DOHH2 (cell line): ENCODE results near the gene ZFP62.
A peak's percentile ranks its signal among the peaks of the same experiment; 100 is the strongest.

ENCODE experiments used
- H3F3A ChIP-seq: fragments of 200-600 bp; sonication (generic), shearing (Covaris generic); 2 replicates; pipeline ENCODE4 v1.6.0; 2016; ENCODE audit warnings: antibody characterized with exemption, mild to moderate bottlenecking; ENCODE audit not compliant: control insufficient read depth, insufficient read depth
- H3K27ac ChIP-seq: fragments of 200-600 bp; sonication (generic); 2 replicates; pipeline ENCODE4 v1.5.1; 2014; ENCODE audit warnings: low read depth, mild to moderate bottlenecking, low read length, moderate library complexity
- H3K27me3 ChIP-seq: fragments of 200-600 bp; sonication (generic); 2 replicates; pipeline ENCODE4 v1.6.1; 2014; ENCODE audit warnings: mild to moderate bottlenecking, low read length, mixed read lengths; ENCODE audit not compliant: control insufficient read depth
- H3K36me3 ChIP-seq: fragments of 200-600 bp; sonication (generic); 2 replicates; pipeline ENCODE4 v1.6.1; 2014; ENCODE audit warnings: mild to moderate bottlenecking, low read length, moderate library complexity, mixed read lengths; ENCODE audit not compliant: control insufficient read depth
- H3K4me1 ChIP-seq: fragments of 200-600 bp; sonication (generic); 2 replicates; pipeline ENCODE4 v1.6.1; 2014; ENCODE audit warnings: mild to moderate bottlenecking, low read length, mixed read lengths; ENCODE audit not compliant: control insufficient read depth
- H3K4me2 ChIP-seq: fragments of 200-600 bp; sonication (generic); 2 replicates; pipeline ENCODE4 v1.6.0; 2014; ENCODE audit warnings: mild to moderate bottlenecking, low read length, moderate library complexity
- H3K4me3 ChIP-seq: fragments of 200-600 bp; sonication (generic); 2 replicates; pipeline ENCODE4 v1.5.1; 2014; ENCODE audit warnings: mild to moderate bottlenecking, low read length, mixed read lengths
- H3K79me2 ChIP-seq: fragments of 200-600 bp; sonication (generic); 2 replicates; pipeline ENCODE4 v1.6.1; 2014; ENCODE audit warnings: mild to moderate bottlenecking, low read length, mixed read lengths; ENCODE audit not compliant: control insufficient read depth
- H3K9me2 ChIP-seq: fragments of 200-600 bp; sonication (generic); replicated peaks from 2 replicates; pipeline ENCODE4 v1.6.1; 2014; ENCODE audit warnings: mild to moderate bottlenecking, low read length, mixed read lengths; ENCODE audit not compliant: control insufficient read depth
- H3K9me3 ChIP-seq: fragments of 200-600 bp; sonication (generic); 2 replicates; pipeline ENCODE4 v1.6.1; 2014; ENCODE audit warnings: antibody characterized with exemption, low read length, mixed read lengths; ENCODE audit not compliant: control insufficient read depth, insufficient read depth
- H4K20me1 ChIP-seq: fragments of 200-600 bp; sonication (generic); 2 replicates; pipeline ENCODE4 v1.6.0; 2014; ENCODE audit warnings: low read depth, mild to moderate bottlenecking, antibody characterized with exemption, low read length, moderate library complexity; ENCODE audit not compliant: control insufficient read depth, insufficient read depth
- EZH2phosphoT487 ChIP-seq: fragments of 200-600 bp; sonication (generic); IDR thresholded peaks from 2 replicates; pipeline ENCODE4 v1.6.1; 2017; ENCODE audit warnings: borderline replicate concordance, mild to moderate bottlenecking, antibody characterized with exemption, low read length, moderate library complexity, mixed read lengths
- TF ChIP-seq, protein P1 (sequence below): fragments of 200-600 bp; sonication (generic); IDR thresholded peaks from one replicate; pipeline ENCODE4 v1.5.1; 2014; ENCODE audit warnings: antibody characterized with exemption, mild to moderate bottlenecking, low read depth, low read length; ENCODE audit not compliant: poor library complexity, severe bottlenecking

Gene ZFP62

DNA sequence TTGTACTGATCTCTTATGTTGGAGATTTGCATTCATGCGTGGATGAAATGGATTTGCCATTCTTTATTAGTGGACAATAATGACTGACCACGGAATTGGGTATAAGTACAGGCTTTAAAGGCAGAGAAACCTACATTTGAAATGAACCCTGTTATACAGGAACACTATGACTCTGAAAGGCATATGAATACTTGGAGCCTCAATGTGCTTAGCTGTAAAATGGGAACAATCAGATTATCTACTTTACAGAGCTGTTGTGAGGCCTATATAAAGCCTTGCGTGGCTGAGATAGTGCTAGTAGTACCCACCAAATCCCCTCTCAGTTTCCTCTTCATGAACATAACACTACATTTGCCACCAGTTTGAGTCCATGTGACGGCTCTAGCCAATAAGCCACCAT, 39.5 kb downstream of the ZFP62 start:
- no peaks in the 10 kb centered on the region for H3K79me2 ChIP-seq
- no peaks in the 10 kb centered on the region for H3K27me3 ChIP-seq
- H3K4me1 ChIP-seq = peaks cover 38% of the 10 kb centered on the region
- no peaks in the 10 kb centered on the region for H3K9me3 ChIP-seq
- H3K4me3 ChIP-seq = no peak overlapping the region
- no peaks in the 10 kb centered on the region for H3K9me2 ChIP-seq
- H3K27ac ChIP-seq = peak overlapping the region; percentile 33
- no peaks in the 10 kb centered on the region for H4K20me1 ChIP-seq
- H3K36me3 ChIP-seq = no peaks in the 10 kb centered on the region
- no peak for TF ChIP-seq EZH2phosphoT487
- TF ChIP-seq, protein P1, sequence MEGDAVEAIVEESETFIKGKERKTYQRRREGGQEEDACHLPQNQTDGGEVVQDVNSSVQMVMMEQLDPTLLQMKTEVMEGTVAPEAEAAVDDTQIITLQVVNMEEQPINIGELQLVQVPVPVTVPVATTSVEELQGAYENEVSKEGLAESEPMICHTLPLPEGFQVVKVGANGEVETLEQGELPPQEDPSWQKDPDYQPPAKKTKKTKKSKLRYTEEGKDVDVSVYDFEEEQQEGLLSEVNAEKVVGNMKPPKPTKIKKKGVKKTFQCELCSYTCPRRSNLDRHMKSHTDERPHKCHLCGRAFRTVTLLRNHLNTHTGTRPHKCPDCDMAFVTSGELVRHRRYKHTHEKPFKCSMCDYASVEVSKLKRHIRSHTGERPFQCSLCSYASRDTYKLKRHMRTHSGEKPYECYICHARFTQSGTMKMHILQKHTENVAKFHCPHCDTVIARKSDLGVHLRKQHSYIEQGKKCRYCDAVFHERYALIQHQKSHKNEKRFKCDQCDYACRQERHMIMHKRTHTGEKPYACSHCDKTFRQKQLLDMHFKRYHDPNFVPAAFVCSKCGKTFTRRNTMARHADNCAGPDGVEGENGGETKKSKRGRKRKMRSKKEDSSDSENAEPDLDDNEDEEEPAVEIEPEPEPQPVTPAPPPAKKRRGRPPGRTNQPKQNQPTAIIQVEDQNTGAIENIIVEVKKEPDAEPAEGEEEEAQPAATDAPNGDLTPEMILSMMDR = no peak
- peak overlapping the region; percentile 55 for H3K4me2 ChIP-seq
- 0 out of 2 replicates have a peak, but pooled peaks cover 6% of the 10 kb centered on the region for H3F3A ChIP-seq

DNA sequence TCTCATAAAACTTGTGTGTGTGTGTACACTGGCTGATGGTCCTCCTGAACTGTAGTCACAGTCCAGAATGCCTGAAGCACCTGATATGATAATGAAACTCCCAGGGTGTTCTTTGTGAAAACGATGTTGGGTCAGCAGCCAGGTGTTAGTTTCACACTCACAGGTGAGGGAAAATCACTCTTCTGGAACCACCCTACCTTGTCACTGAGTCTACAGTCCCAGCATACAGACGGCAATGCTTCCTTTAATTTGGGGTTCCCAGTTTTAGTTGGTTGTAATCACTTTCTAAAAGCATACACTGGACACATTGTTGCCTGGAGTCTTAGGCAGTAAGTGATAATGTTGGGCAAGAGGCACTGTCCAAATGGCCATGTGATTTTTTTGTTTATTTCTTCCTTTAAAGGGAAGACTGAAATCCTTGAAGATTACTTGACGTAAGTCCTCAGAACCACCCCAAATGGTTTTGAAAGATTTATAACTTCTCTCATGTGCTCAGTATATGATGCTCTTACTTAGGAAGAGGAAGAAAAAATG, 40.2 kb downstream of the ZFP62 start:
- no peak for TF ChIP-seq EZH2phosphoT487
- TF ChIP-seq, protein P1 = no peak
- no peaks in the 10 kb centered on the region for H3K27me3 ChIP-seq
- no peaks in the 10 kb centered on the region for H3K79me2 ChIP-seq
- H3K4me3 ChIP-seq = peak overlapping the region; percentile 27
- H3K4me2 ChIP-seq = peak overlapping the region; percentile 55
- no peaks in the 10 kb centered on the region for H3K9me2 ChIP-seq
- H3K36me3 ChIP-seq = no peaks in the 10 kb centered on the region
- H3K27ac ChIP-seq = peak overlapping the region; percentile 33
- peaks cover 45% of the 10 kb centered on the region for H3K4me1 ChIP-seq
- H3K9me3 ChIP-seq = no peaks in the 10 kb centered on the region
- peaks cover 6% of the 10 kb centered on the region; the same call in 1 of the 2 replicates for H3F3A ChIP-seq
- H4K20me1 ChIP-seq = no peaks in the 10 kb centered on the region

DNA sequence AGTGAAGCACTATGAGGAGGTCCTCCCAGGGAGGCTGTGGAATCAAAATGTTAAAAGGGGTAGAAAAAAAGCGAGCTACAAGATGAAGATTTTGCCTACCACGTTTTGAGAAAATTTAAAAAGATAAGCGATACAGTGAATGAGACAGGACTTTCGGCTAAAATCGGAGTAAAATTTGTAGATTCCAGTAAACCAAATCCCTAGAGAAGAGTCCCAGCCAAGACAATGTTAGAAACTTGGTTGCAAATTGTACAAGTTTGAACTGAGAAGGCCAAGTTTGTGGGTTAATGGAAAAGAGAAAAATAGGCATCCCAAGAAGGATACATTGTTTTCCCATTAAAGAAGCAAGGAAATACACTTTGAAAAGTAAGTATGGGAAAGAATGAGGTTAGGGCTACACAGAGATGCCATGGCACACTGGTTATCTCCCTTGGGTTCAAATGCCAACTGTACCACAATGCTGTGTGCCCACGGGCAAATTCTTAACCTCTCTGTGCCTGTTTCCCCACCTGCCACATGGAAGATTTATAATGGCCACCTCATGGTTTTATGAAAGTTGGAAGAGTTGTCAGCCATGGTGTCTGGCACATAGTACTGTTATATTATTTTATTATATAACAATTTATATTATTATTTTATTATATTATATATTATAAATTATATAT, 42.3 kb downstream of the ZFP62 start:
- H3K9me3 ChIP-seq = no peaks in the 10 kb centered on the region
- TF ChIP-seq, protein P1 = no peak
- no peak for TF ChIP-seq EZH2phosphoT487
- no peaks in the 10 kb centered on the region for H3K9me2 ChIP-seq
- H3K79me2 ChIP-seq = no peaks in the 10 kb centered on the region
- H3K27me3 ChIP-seq = no peaks in the 10 kb centered on the region
- no peak overlapping the region for H3K4me2 ChIP-seq
- no peaks in the 10 kb centered on the region for H4K20me1 ChIP-seq
- H3K4me1 ChIP-seq = peaks cover 65% of the 10 kb centered on the region
- H3F3A ChIP-seq = peaks cover 10% of the 10 kb centered on the region; the same call in 1 of the 2 replicates
- H3K27ac ChIP-seq = no peak overlapping the region
- no peak overlapping the region for H3K4me3 ChIP-seq
- H3K36me3 ChIP-seq = no peaks in the 10 kb centered on the region
